GM12878 (cell line): Measurements from ENCODE around the gene ZNF423. TPM values are rescaled to one million over a fixed set of nuclear protein-coding genes. Genes with fewer than 3 reads are reported as not detected.

Experiments used
- ATAC-seq: fragments of 200-7000 bp; cut with Tn5 transposase; 3 replicates; pipeline ENCODE4 v1.9.1; 2020; ENCODE audit warnings: mild to moderate bottlenecking, moderate library complexity
- BruUV-seq: library from RNA; stranded (reverse); fragments of 400-500 nt; replicated peaks from 2 replicates; lab custom pipeline; 2021; lab: Mats Ljungman, UMichigan
- CTCF ChIA-PET: fragments of 300-600 bp; sonication (Branson Sonifier 250); formaldehyde crosslinking; extraction: SDS; loops from one replicate; lab custom pipeline; 2021; ENCODE audit warnings: inconsistent platforms; lab: Yijun Ruan, JAX
- POLR2A ChIA-PET: fragments of 350-600 bp; formaldehyde crosslinking; extraction: SDS; loops from one replicate; lab custom pipeline; 2021; ENCODE audit warnings: inconsistent platforms; lab: Charles Lee
- RAD21 ChIA-PET: fragments of 300-600 bp; sonication (Branson Sonifier 250); formaldehyde crosslinking; loops from one replicate; lab custom pipeline; 2023; ENCODE audit warnings: antibody characterized with exemption; ENCODE audit not compliant: unreplicated experiment; lab: Charles Lee
- SMC1A ChIA-PET: fragments of 300-600 bp; sonication (Branson Sonifier 250); formaldehyde crosslinking; loops from one replicate; lab custom pipeline; 2023; ENCODE audit not compliant: unreplicated experiment, uncharacterized antibody; lab: Charles Lee
- DNase-seq: peaks from one replicate; pipeline ENCODE4 v3.0.0-alpha.2; 2011; ENCODE audit warnings: low read depth, low spot score
- FAIRE-seq: peaks from 3 replicates; lab custom pipeline; 2011; peaks lifted over from hg19 to GRCh38; lab: Jason Lieb, UNC
- H2AFZ ChIP-seq: 2 replicates; pipeline ENCODE4 v1.6.0; 2011; ENCODE audit warnings: low read depth, low read length, control low read depth; ENCODE audit not compliant: control insufficient read depth
- H3K27ac ChIP-seq: 2 replicates; pipeline ENCODE4 v1.5.1; 2011; ENCODE audit warnings: control low read depth; ENCODE audit not compliant: control insufficient read depth, insufficient read depth
- H3K27me3 ChIP-seq, 2 experiments: replicated peaks in 1 of 2; 2 replicates each; pipeline versions ENCODE4 v1.6.0 to v1.6.1; 2011; ENCODE audit warnings: low read length in 1 of 2; ENCODE audit not compliant: control insufficient read depth in 2 of 2, insufficient read depth in 2 of 2
- H3K36me3 ChIP-seq, 2 experiments: 2 replicates each; pipeline ENCODE4 v1.5.1; 2011; ENCODE audit warnings: low read length in 1 of 2; ENCODE audit not compliant: control insufficient read depth in 2 of 2, insufficient read depth in 2 of 2
- H3K4me1 ChIP-seq: 2 replicates; pipeline ENCODE4 v1.6.1; 2011; ENCODE audit warnings: mild to moderate bottlenecking, low read length, moderate library complexity, mixed read lengths; ENCODE audit not compliant: control insufficient read depth, insufficient read depth
- H3K4me2 ChIP-seq: 2 replicates; pipeline ENCODE4 v1.6.0; 2011; ENCODE audit warnings: control low read depth; ENCODE audit not compliant: control insufficient read depth, insufficient read depth
- H3K4me3 ChIP-seq: fragments of 200-600 bp; sonication (generic); 2 replicates; pipeline ENCODE4 v1.5.1; 2016
- H3K79me2 ChIP-seq: 2 replicates; pipeline ENCODE4 v1.6.0; 2011; ENCODE audit warnings: low read length; ENCODE audit not compliant: control insufficient read depth, insufficient read depth
- H3K9ac ChIP-seq: 2 replicates; pipeline ENCODE4 v1.8.0; 2011; ENCODE audit warnings: low read length, control low read depth, mixed read lengths; ENCODE audit not compliant: control insufficient read depth, insufficient read depth
- H3K9me3 ChIP-seq: replicated peaks from 3 replicates; pipeline ENCODE4 v1.5.1; 2011; ENCODE audit warnings: mild to moderate bottlenecking, low read length; ENCODE audit not compliant: control insufficient read depth, insufficient read depth
- H4K20me1 ChIP-seq: 2 replicates; pipeline ENCODE4 v1.6.0; 2011; ENCODE audit not compliant: control insufficient read depth, insufficient read depth
- ATF7 ChIP-seq: fragments of 450-650 bp; IDR thresholded peaks from 2 replicates; pipeline ENCODE4 v1.6.1; 2016; ENCODE audit warnings: low read depth, mild to moderate bottlenecking
- BMI1 ChIP-seq: fragments of 450-650 bp; IDR thresholded peaks from 2 replicates; pipeline ENCODE4 v1.6.1; 2016; ENCODE audit warnings: mild to moderate bottlenecking, moderate library complexity, borderline replicate concordance
- FOXK2 ChIP-seq: fragments of 450-650 bp; IDR thresholded peaks from 2 replicates; pipeline ENCODE4 v1.6.1; 2017; ENCODE audit warnings: mild to moderate bottlenecking, moderate library complexity
- KAT2A ChIP-seq: conservative IDR thresholded peaks from 2 replicates; pipeline ENCODE4 v1.6.1; 2011; ENCODE audit warnings: low read depth, low read length; ENCODE audit not compliant: control insufficient read depth
- MEF2A ChIP-seq: IDR thresholded peaks from 2 replicates; pipeline ENCODE4 v1.6.1; 2011; ENCODE audit warnings: low read depth, mild to moderate bottlenecking, low read length, moderate library complexity; ENCODE audit not compliant: insufficient read depth
- MYC ChIP-seq: IDR thresholded peaks from 2 replicates; pipeline ENCODE4 v1.6.1; 2011; ENCODE audit warnings: mild to moderate bottlenecking, low read length, moderate library complexity, inconsistent platforms; ENCODE audit not compliant: insufficient read depth, insufficient replicate concordance, insufficient read length, severe bottlenecking
- RBBP5 ChIP-seq: fragments of 200-600 bp; sonication (generic); conservative IDR thresholded peaks from 2 replicates; pipeline ENCODE4 v1.6.1; 2016
- RFX5 ChIP-seq: IDR thresholded peaks from 2 replicates; pipeline ENCODE4 v1.6.1; 2011; ENCODE audit warnings: low read depth, low read length, improper control_type of control experiment
- SMAD5 ChIP-seq: IDR thresholded peaks from 2 replicates; pipeline ENCODE4 v1.6.1; 2016; ENCODE audit warnings: antibody characterized with exemption, low read depth
- SMC3 ChIP-seq: IDR thresholded peaks from 2 replicates; pipeline ENCODE4 v1.6.1; 2011; ENCODE audit warnings: low read length, improper control_type of control experiment, borderline replicate concordance
- SP1 ChIP-seq: IDR thresholded peaks from one replicate; pipeline ENCODE4 v1.6.1; 2011; ENCODE audit warnings: low read depth, low read length
- TCF12 ChIP-seq: IDR thresholded peaks from 2 replicates; pipeline ENCODE4 v1.6.1; 2011; ENCODE audit warnings: low read depth, mild to moderate bottlenecking, low read length
- WGBS: methylation state at CpG from one replicate; pipeline ENCODE4 v1.1.6; 2016; ENCODE audit warnings: low lambda C conversion rate; ENCODE audit not compliant: insufficient replicate concordance, insufficient coverage; ENCODE audit errors: missing lambda C conversion rate; 5-methylcytosine and 5-hydroxymethylcytosine counted together
- in situ Hi-C: fragments of 300-500 bp; cut with MboI; formaldehyde crosslinking; loops from 9 replicates; pipeline ENCODE4 v1.14.3; 2018; ENCODE audit warnings: mixed read lengths
- intact Hi-C: fragments of 100-400 bp; cut with micrococcal nuclease; formaldehyde crosslinking; loops from one replicate; pipeline ENCODE4 v1.14.2; 2022; ENCODE audit not compliant: unreplicated experiment
- polyA plus RNA-seq, 11 experiments: library from polyadenylated mRNA; depleted of rRNA in 4 of 11; unstranded in 6 of 11; stranded (reverse) in 5 of 11; fragments of >200 nt; fragmentation: Nextera tagmentation in 4 of 11; fragmentation: Illumina TruSeq in 1 of 11; extraction: Ambion mirVana in 4 of 11; extraction: Trizol in 1 of 11; gene quantifications; 1 replicate in 1 of 11; 2 replicates in 10 of 11; pipeline versions ENCODE4 v1.2.1 to v1.2.3, GENCODE V29; 2011 to 2016; ENCODE audit warnings: inconsistent platforms in 2 of 11, missing spikeins in 2 of 11, low read depth in 1 of 11
- total RNA-seq, 4 experiments: library from RNA; depleted of rRNA in 3 of 4; stranded (reverse); fragments of >200 nt in 3 of 4; fragmentation: Illumina TruSeq in 1 of 4; extraction: Trizol in 1 of 4; gene quantifications; 2 replicates each; pipeline versions ENCODE4 v1.2.1 to v1.2.3, GENCODE V29; 2013 to 2021
- TF ChIP-seq, protein P1 (sequence below): IDR thresholded peaks from 2 replicates; pipeline ENCODE4 v1.6.1; 2011; ENCODE audit warnings: mild to moderate bottlenecking, low read depth, low read length, moderate library complexity; ENCODE audit not compliant: insufficient replicate concordance
- TF ChIP-seq, protein P2 (sequence below): IDR thresholded peaks from 2 replicates; pipeline ENCODE4 v1.6.1; 2012; ENCODE audit warnings: low read depth, low read length, improper control_type of control experiment

The ZNF423 gene
- total and polyA plus RNA-seq, 10 of the 15 experiments (the other 5 are each of a cell fraction or from before 2014, with no cell fraction given) = 0.03 to 0.64 (median 0.10) TPM

DNA sequence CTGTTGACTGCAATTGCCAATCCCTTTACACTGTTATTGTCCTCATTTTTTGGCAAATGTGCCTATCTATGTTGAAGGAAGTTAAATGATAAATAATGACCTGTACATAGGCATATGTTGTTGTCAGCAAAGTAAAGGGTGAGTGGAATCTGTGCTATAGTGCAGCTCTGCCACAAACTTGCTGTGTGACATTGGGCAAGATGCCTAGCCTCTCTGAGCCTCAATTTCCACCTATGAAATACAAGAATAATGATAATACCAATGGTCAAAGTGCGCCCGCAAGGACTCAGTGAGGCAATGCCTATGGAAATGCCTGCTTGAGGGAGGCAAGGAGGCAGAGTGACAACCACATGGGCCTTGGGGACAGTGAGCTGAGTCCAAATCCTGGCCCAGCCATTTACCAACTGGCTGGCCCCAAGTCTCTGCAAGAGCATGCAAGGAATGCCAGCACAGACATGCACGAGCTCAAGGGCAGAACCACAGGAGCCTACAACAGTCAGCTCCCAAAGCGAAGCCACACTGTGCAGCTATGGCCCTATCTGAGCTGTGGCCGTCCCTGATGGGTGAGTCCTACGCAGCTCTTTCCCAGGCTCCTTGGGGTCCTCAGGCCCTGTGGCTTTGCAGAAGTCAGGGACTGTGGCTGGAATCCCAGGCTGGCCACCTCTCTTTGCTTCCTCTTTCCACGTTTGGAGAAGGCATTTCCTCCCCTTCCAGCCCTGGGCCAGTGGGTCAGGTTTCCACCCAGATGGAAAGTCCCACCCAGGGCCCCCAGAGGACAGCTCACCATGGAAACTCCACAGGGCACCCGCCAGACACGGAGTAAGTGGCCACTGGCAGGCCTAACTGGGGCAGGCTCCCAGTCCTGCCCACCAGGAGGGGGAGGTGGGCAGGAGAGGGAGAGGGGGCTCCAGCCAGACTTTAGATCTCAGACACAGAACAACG lies 82.1 kb downstream of the ZNF423 start:
- H3K4me2 ChIP-seq = no peak overlapping the region
- ChIA-PET RAD21 (no interaction called here), SMC1A (no interaction called here), CTCF (no interaction called here), POLR2A (no interaction called here)
- H3K27ac ChIP-seq = no peak overlapping the region
- no peaks in the 10 kb centered on the region; a peak in 2 of 4 replicates for H3K27me3 ChIP-seq
- H3K9ac ChIP-seq = no peak overlapping the region
- no TSS peak for BruUV-seq
- TF ChIP-seq SP1 (no peak), BMI1 (no peak), MYC (no peak), TCF12 (no peak), RFX5 (no peak), KAT2A (no peak), ATF7 (no peak), FOXK2 (no peak), SMAD5 (no peak), RBBP5 (no peak), MEF2A (no peak), SMC3 (no peak)
- TF ChIP-seq, protein P1, sequence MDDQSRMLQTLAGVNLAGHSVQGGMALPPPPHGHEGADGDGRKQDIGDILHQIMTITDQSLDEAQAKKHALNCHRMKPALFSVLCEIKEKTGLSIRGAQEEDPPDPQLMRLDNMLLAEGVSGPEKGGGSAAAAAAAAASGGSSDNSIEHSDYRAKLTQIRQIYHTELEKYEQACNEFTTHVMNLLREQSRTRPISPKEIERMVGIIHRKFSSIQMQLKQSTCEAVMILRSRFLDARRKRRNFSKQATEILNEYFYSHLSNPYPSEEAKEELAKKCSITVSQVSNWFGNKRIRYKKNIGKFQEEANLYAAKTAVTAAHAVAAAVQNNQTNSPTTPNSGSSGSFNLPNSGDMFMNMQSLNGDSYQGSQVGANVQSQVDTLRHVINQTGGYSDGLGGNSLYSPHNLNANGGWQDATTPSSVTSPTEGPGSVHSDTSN = no peak
- TF ChIP-seq, protein P2, sequence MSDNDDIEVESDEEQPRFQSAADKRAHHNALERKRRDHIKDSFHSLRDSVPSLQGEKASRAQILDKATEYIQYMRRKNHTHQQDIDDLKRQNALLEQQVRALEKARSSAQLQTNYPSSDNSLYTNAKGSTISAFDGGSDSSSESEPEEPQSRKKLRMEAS = no peak
- ATAC-seq (no peak), DNase-seq (no peak), FAIRE-seq (no peak)
- no peaks in the 10 kb centered on the region for H3K4me1 ChIP-seq
- no peak overlapping the region for H3K4me3 ChIP-seq
- in situ Hi-C loops (no loop called here), intact Hi-C loops (no loop called here)
- no peaks in the 10 kb centered on the region for H3K79me2 ChIP-seq
- no peaks in the 10 kb centered on the region for H4K20me1 ChIP-seq
- no peaks in the 10 kb centered on the region for H3K9me3 ChIP-seq
- H2AFZ ChIP-seq = no peak overlapping the region
- no peaks in the 10 kb centered on the region for H3K36me3 ChIP-seq
- 22% methylated on average over 10 of the region's 10 CpGs for WGBS
